ENCODE results near the gene NAA25.

The NAA25 gene

GRCh38 chr12:111993292-111994150, 115.1 kb downstream of the NAA25 start:
- DNase-seq (ENCODE audit: low read depth): peak; percentile 63
- H3K4me3 ChIP-seq (ENCODE audit: low read depth, low read length): peak overlapping the region; percentile 43

GRCh38 chr12:111992464-111992863, 116.1 kb downstream of the NAA25 start:
- DNase-seq (ENCODE audit: low read depth): no peak
- no peak overlapping the region for H3K4me3 ChIP-seq (ENCODE audit: low read depth, low read length)
- no peak for TF ChIP-seq MAX (IDR thresholded peaks at IDR 0.05; ENCODE audit: low read depth, low read length)
- TF ChIP-seq CTCF (IDR thresholded peaks at IDR 0.05; ENCODE audit: low read depth, low read length): no peak
- no peak for TF ChIP-seq POLR2A (IDR thresholded peaks at IDR 0.05; ENCODE audit: extremely low read depth, insufficient read length)
- no peak for TF ChIP-seq MYC (IDR thresholded peaks at IDR 0.05; ENCODE audit: low read depth, low read length)

More at GRCh38 chr12:111993292-111994150, 115.1 kb downstream of the NAA25 start:
- no peak for TF ChIP-seq POLR2A (IDR thresholded peaks at IDR 0.05; ENCODE audit: extremely low read depth, insufficient read length)
- TF ChIP-seq MAX (IDR thresholded peaks at IDR 0.05; ENCODE audit: low read depth, low read length): no peak
- TF ChIP-seq CTCF (IDR thresholded peaks at IDR 0.05; ENCODE audit: low read depth, low read length): no peak
- TF ChIP-seq MYC (IDR thresholded peaks at IDR 0.05; ENCODE audit: low read depth, low read length): no peak

- TF ChIP-seq MYC (IDR thresholded peaks at IDR 0.05; ENCODE audit: low read depth, low read length) (no peak), POLR2A (IDR thresholded peaks at IDR 0.05; ENCODE audit: extremely low read depth, insufficient read length) (no peak), CTCF (IDR thresholded peaks at IDR 0.05; ENCODE audit: low read depth, low read length) (no peak), MAX (IDR thresholded peaks at IDR 0.05; ENCODE audit: low read depth, low read length) (no peak)
- H3K4me3 ChIP-seq (ENCODE audit: low read depth, low read length): no peak overlapping the region
- DNase-seq (ENCODE audit: low read depth): no peak
Observed at GRCh38 chr12:111991946-111992345, 116.6 kb downstream of the NAA25 start.

GRCh38 chr12:111991535-111991934, 117.0 kb downstream of the NAA25 start:
- DNase-seq (ENCODE audit: low read depth): no peak
- no peak for TF ChIP-seq CTCF (IDR thresholded peaks at IDR 0.05; ENCODE audit: low read depth, low read length)
- TF ChIP-seq MYC (IDR thresholded peaks at IDR 0.05; ENCODE audit: low read depth, low read length): no peak
- TF ChIP-seq MAX (IDR thresholded peaks at IDR 0.05; ENCODE audit: low read depth, low read length): no peak
- no peak for TF ChIP-seq POLR2A (IDR thresholded peaks at IDR 0.05; ENCODE audit: extremely low read depth, insufficient read length)
- H3K4me3 ChIP-seq (ENCODE audit: low read depth, low read length): no peak overlapping the region

- TF ChIP-seq MAX (IDR thresholded peaks at IDR 0.05; ENCODE audit: low read depth, low read length) (no peak), POLR2A (IDR thresholded peaks at IDR 0.05; ENCODE audit: extremely low read depth, insufficient read length) (no peak), MYC (IDR thresholded peaks at IDR 0.05; ENCODE audit: low read depth, low read length) (no peak), CTCF (IDR thresholded peaks at IDR 0.05; ENCODE audit: low read depth, low read length) (no peak)
- no peak for DNase-seq (ENCODE audit: low read depth)
- H3K4me3 ChIP-seq (ENCODE audit: low read depth, low read length): no peak overlapping the region
Observed at GRCh38 chr12:111984820-111985219, 123.8 kb downstream of the NAA25 start.
